HepG2 (cell line): ENCODE data around the gene BABAM2. TPM values are rescaled to one million over a fixed set of nuclear protein-coding genes. Genes with fewer than 3 reads are reported as not detected.

ENCODE experiments used
- ATAC-seq: fragments of 200-7000 bp; cut with Tn5 transposase; 3 replicates; pipeline ENCODE4 v1.9.1; 2020; ENCODE audit warnings: mild to moderate bottlenecking, moderate library complexity
- BruUV-seq: library from RNA; stranded (reverse); fragments of 400-500 nt; replicated peaks from 2 replicates; lab custom pipeline; 2021; lab: Mats Ljungman, UMichigan
- CTCF ChIA-PET: fragments of 300-600 bp; formaldehyde crosslinking; extraction: SDS; loops from one replicate; lab custom pipeline; 2021; ENCODE audit warnings: low total read pairs, inconsistent platforms, low intra/inter-chr PET ratio; lab: Yijun Ruan, JAX
- POLR2A ChIA-PET: fragments of 350-600 bp; sonication (Branson Sonifier 250); formaldehyde crosslinking; loops from one replicate; lab custom pipeline; 2020; ENCODE audit warnings: antibody characterized with exemption, inconsistent platforms; lab: Yijun Ruan, JAX
- DNase-seq: peaks from one replicate; pipeline ENCODE4 v3.0.0-alpha.2; 2015; ENCODE audit warnings: low spot score
- FAIRE-seq: peaks from 3 replicates; lab custom pipeline; 2011; peaks lifted over from hg19 to GRCh38; lab: Jason Lieb, UNC
- H2AFZ ChIP-seq: one replicate; pipeline ENCODE4 v1.6.1; 2011; ENCODE audit warnings: low read length, inconsistent platforms
- H3K27ac ChIP-seq: fragments of 300-600 bp; 3 replicates; pipeline ENCODE4 v1.8.0; 2011; ENCODE audit warnings: mixed run types, mild to moderate bottlenecking, mixed read lengths, low read length, inconsistent platforms; ENCODE audit not compliant: insufficient read depth; ENCODE audit errors: extremely low read length
- H3K27me3 ChIP-seq, 2 experiments: fragments of 200-600 bp in 1 of 2; 2 replicates in 1 of 2; 3 replicates in 1 of 2; pipeline versions ENCODE4 v1.6.0 to v1.8.0; 2011; ENCODE audit warnings: low read length in 2 of 2, mild to moderate bottlenecking in 2 of 2, moderate library complexity in 2 of 2, inconsistent platforms in 1 of 2; ENCODE audit not compliant: insufficient read depth in 2 of 2, control insufficient read depth in 1 of 2
- H3K36me3 ChIP-seq, 2 experiments: fragments of 200-600 bp in 1 of 2; replicated peaks in 1 of 2; 2 replicates in 1 of 2; 3 replicates in 1 of 2; pipeline versions ENCODE4 v1.5.1 to v1.8.0; 2011; ENCODE audit warnings: low read length in 2 of 2, inconsistent platforms in 1 of 2; ENCODE audit not compliant: insufficient read depth in 2 of 2, control insufficient read depth in 1 of 2
- H3K4me1 ChIP-seq: 2 replicates; pipeline ENCODE4 v1.5.1; 2012; ENCODE audit warnings: low read length, inconsistent platforms; ENCODE audit not compliant: insufficient read depth
- H3K4me2 ChIP-seq: 2 replicates; pipeline ENCODE4 v1.6.0; 2011; ENCODE audit warnings: low read depth, low read length, inconsistent platforms
- H3K4me3 ChIP-seq, 3 experiments: fragments of 200-600 bp in 1 of 3; sonication (generic), shearing (Covaris generic) in 1 of 3; replicated peaks in 1 of 3; 2 replicates each; pipeline ENCODE4 v1.5.1; 2011 to 2016; ENCODE audit warnings: low read length in 3 of 3, inconsistent platforms in 2 of 3, low read depth in 2 of 3, mild to moderate bottlenecking in 2 of 3, control low read depth in 1 of 3, mixed read lengths in 1 of 3; ENCODE audit not compliant: insufficient read depth in 1 of 3
- H3K79me2 ChIP-seq: one replicate; pipeline ENCODE4 v1.6.1; 2011; ENCODE audit warnings: low read length, inconsistent platforms; ENCODE audit not compliant: insufficient read depth
- H3K9ac ChIP-seq: 2 replicates; pipeline ENCODE4 v1.6.0; 2011; ENCODE audit warnings: mild to moderate bottlenecking, low read depth, low read length, inconsistent platforms; ENCODE audit not compliant: insufficient read depth
- H3K9me3 ChIP-seq: 2 replicates; pipeline ENCODE4 v1.5.1; 2012; ENCODE audit warnings: mild to moderate bottlenecking, low read length
- H4K20me1 ChIP-seq: 2 replicates; pipeline ENCODE4 v1.6.0; 2011; ENCODE audit warnings: inconsistent platforms, mild to moderate bottlenecking, low read length, moderate library complexity; ENCODE audit not compliant: insufficient read depth
- BCLAF1 ChIP-seq: fragments of 450-650 bp; IDR thresholded peaks from 2 replicates; pipeline ENCODE4 v1.6.1; 2017; ENCODE audit warnings: mild to moderate bottlenecking
- CENPT ChIP-seq: sonication (generic); formaldehyde crosslinking; IDR thresholded peaks from 2 replicates; pipeline ENCODE4 v1.8.0; 2022; ENCODE audit warnings: low read depth, mild to moderate bottlenecking, moderate library complexity, missing genetic modification reagents
- IRF2 ChIP-seq: IDR thresholded peaks from 2 replicates; pipeline ENCODE4 v1.6.1; 2018; ENCODE audit warnings: missing genetic modification reagents, missing compliant biosample characterization
- MTA1 ChIP-seq: sonication (generic); formaldehyde crosslinking; IDR thresholded peaks from 2 replicates; pipeline ENCODE4 v1.4.0; 2020; ENCODE audit warnings: missing genetic modification reagents, mild to moderate bottlenecking, borderline replicate concordance
- RBAK ChIP-seq: sonication (generic); formaldehyde crosslinking; IDR thresholded peaks from 2 replicates; pipeline ENCODE4 v1.5.1; 2020; ENCODE audit warnings: mild to moderate bottlenecking, missing genetic modification reagents
- TARDBP ChIP-seq: sonication (generic); formaldehyde crosslinking; IDR thresholded peaks from 2 replicates; pipeline ENCODE4 v1.8.0; 2022; ENCODE audit warnings: mild to moderate bottlenecking, missing genetic modification reagents
- TBP ChIP-seq: sonication (generic); formaldehyde crosslinking; IDR thresholded peaks from 2 replicates; pipeline ENCODE4 v1.5.0; 2020; ENCODE audit warnings: missing genetic modification reagents
- ZNF549 ChIP-seq: sonication (generic); formaldehyde crosslinking; IDR thresholded peaks from 2 replicates; pipeline ENCODE4 v1.5.0; 2020; ENCODE audit warnings: missing genetic modification reagents
- ZNF577 ChIP-seq: sonication (generic); formaldehyde crosslinking; IDR thresholded peaks from 2 replicates; pipeline ENCODE4 v1.4.0; 2020; ENCODE audit warnings: mild to moderate bottlenecking, low read depth, missing genetic modification reagents, borderline replicate concordance
- ZNF629 ChIP-seq: sonication (generic); formaldehyde crosslinking; conservative IDR thresholded peaks from 2 replicates; pipeline ENCODE4 v1.5.0; 2020; ENCODE audit warnings: missing genetic modification reagents
- ZZZ3 ChIP-seq: sonication (generic); formaldehyde crosslinking; IDR thresholded peaks from 2 replicates; pipeline ENCODE4 v1.4.0; 2020; ENCODE audit warnings: missing genetic modification reagents, mild to moderate bottlenecking, borderline replicate concordance
- WGBS: methylation state at CpG from one replicate; pipeline ENCODE4 v1.1.6; 2017; ENCODE audit warnings: low lambda C conversion rate; 5-methylcytosine and 5-hydroxymethylcytosine counted together
- in situ Hi-C: cut with HindIII; loops from 2 replicates; pipeline ENCODE4 v1.10.0; 2017; ENCODE audit warnings: low pct_unique_long_range_greater_than_20kb; ENCODE audit not compliant: extremely low pct_ligation_motif_present
- intact Hi-C: fragments of 100-400 bp; cut with micrococcal nuclease; formaldehyde crosslinking; loops from one replicate; pipeline ENCODE4 v1.10.0; 2022; ENCODE audit not compliant: unreplicated experiment
- polyA plus RNA-seq, 8 experiments: library from polyadenylated mRNA; depleted of rRNA in 3 of 8; stranded (reverse) in 7 of 8; unstranded in 1 of 8; fragments of >200 nt; fragmentation: Illumina TruSeq in 4 of 8; extraction: Trizol in 4 of 8; gene quantifications; 2 replicates each; pipeline versions ENCODE4 v1.2.1 to v1.2.3, GENCODE V29; 2011 to 2016; ENCODE audit warnings: low read depth in 4 of 8, missing spikeins in 1 of 8, mixed read lengths in 1 of 8; ENCODE audit not compliant: insufficient read depth in 1 of 8
- total RNA-seq, 5 experiments: library from RNA; depleted of rRNA; stranded (reverse); fragments of >200 nt; fragmentation: Illumina TruSeq; extraction: Trizol; gene quantifications; 2 replicates each; pipeline ENCODE4 v1.2.3, GENCODE V29; 2016; ENCODE audit warnings: low read depth in 1 of 5
- TF ChIP-seq, protein P1 (sequence below): sonication (generic); formaldehyde crosslinking; IDR thresholded peaks from 2 replicates; pipeline ENCODE4 v1.4.0; 2020; ENCODE audit warnings: missing genetic modification reagents
- TF ChIP-seq, protein P2 (sequence below): sonication (generic); formaldehyde crosslinking; IDR thresholded peaks from 2 replicates; pipeline ENCODE4 v1.4.0; 2020; ENCODE audit warnings: missing genetic modification reagents

Gene BABAM2
- total and polyA plus RNA-seq, 2 of the 13 experiments (the other 11 are each of a cell fraction or from before 2014, with no cell fraction given): 24.9 to 28.0 TPM

DNA sequence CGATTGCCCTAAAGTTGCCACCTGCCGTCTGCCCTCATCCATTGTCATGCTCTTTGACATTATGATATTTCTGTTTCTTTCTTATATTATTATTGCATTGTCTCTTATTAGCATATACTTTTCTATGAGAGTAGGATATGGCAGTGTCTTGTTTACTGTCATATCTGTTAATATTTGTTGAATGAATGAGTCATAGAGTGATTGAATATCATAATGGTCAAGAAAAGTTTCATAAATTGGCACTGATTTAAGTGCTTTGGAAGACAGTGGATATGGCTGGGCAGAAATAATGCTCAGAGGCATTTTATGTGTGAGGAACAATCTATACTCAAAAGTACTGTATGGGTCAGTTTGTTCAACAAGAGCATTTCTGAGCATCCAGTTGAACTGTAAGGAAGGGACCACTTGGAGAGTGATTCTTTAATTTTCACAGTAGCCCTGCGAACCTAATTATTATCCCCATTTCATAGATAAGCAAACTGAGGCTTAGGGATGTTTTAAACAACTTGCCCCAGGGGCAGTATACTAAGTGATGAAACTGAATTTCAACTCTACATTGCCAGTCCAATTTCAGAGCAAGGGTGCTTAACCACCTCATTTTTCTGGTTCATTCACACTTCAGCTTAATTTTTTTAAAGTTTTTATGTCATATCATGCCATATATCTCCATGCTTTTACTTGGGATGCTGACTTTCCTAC is 326.7 kb downstream of the BABAM2 start:
- POLR2A ChIA-PET: no interaction called here

DNA sequence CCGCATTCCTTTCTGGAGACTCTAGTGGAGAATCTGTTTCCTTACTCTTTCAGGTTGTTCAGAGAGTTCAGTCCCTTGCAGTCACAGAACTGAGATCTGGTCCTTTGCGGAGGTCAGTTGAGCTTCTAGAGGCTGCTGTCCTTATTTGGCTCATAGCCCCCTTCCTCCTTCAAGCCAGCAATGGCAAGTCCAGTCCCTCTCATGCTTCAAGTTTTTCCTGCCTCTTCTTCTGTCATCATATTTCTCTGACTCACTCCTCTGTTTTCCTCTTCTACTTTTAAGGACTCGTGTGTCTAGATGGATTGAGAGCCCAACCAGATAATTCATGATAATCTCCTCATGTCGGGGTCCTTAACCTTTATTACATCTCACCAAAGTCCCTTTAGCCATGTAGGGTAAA is 328.6 kb downstream of the BABAM2 start:
- Histone ChIP-seq H3K27ac (no peak overlapping the region), H2AFZ (no peak overlapping the region), H3K79me2 (no peaks in the 10 kb centered on the region), H3K9ac (no peak overlapping the region), H3K27me3 (no peaks in the 10 kb centered on the region), H3K36me3 (no peaks in the 10 kb centered on the region), H3K9me3 (no peaks in the 10 kb centered on the region), H3K4me1 (no peaks in the 10 kb centered on the region), H4K20me1 (no peaks in the 10 kb centered on the region), H3K4me3 (no peak overlapping the region), H3K4me2 (no peak overlapping the region)
- 94% methylated on average over 4 of the region's 4 CpGs for WGBS
- DNase-seq (no peak), FAIRE-seq (no peak), ATAC-seq (no peak)
- POLR2A ChIA-PET: no interaction called here
- CTCF ChIA-PET: no interaction called here
- no TSS peak for BruUV-seq
- in situ Hi-C loops (no loop called here), intact Hi-C loops (no loop called here)
- TF ChIP-seq RBAK (CRISPR knock-in tag) (no peak), BCLAF1 (no peak), MTA1 (CRISPR knock-in tag) (no peak), ZZZ3 (CRISPR knock-in tag) (no peak), IRF2 (no peak), ZNF549 (CRISPR knock-in tag) (no peak), CENPT (CRISPR knock-in tag) (no peak), TARDBP (no peak), ZNF577 (CRISPR knock-in tag) (no peak)
- TF ChIP-seq, protein P1, sequence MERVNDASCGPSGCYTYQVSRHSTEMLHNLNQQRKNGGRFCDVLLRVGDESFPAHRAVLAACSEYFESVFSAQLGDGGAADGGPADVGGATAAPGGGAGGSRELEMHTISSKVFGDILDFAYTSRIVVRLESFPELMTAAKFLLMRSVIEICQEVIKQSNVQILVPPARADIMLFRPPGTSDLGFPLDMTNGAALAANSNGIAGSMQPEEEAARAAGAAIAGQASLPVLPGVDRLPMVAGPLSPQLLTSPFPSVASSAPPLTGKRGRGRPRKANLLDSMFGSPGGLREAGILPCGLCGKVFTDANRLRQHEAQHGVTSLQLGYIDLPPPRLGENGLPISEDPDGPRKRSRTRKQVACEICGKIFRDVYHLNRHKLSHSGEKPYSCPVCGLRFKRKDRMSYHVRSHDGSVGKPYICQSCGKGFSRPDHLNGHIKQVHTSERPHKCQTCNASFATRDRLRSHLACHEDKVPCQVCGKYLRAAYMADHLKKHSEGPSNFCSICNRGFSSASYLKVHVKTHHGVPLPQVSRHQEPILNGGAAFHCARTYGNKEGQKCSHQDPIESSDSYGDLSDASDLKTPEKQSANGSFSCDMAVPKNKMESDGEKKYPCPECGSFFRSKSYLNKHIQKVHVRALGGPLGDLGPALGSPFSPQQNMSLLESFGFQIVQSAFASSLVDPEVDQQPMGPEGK (CRISPR knock-in tag): no peak
- TF ChIP-seq, protein P2, sequence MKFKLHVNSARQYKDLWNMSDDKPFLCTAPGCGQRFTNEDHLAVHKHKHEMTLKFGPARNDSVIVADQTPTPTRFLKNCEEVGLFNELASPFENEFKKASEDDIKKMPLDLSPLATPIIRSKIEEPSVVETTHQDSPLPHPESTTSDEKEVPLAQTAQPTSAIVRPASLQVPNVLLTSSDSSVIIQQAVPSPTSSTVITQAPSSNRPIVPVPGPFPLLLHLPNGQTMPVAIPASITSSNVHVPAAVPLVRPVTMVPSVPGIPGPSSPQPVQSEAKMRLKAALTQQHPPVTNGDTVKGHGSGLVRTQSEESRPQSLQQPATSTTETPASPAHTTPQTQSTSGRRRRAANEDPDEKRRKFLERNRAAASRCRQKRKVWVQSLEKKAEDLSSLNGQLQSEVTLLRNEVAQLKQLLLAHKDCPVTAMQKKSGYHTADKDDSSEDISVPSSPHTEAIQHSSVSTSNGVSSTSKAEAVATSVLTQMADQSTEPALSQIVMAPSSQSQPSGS (CRISPR knock-in tag): no peak

More for the DNA sequence above, 326.7 kb downstream of the BABAM2 start:
- FAIRE-seq (no peak), DNase-seq (no peak), ATAC-seq (no peak)
- CTCF ChIA-PET: no interaction called here
- H3K27me3 ChIP-seq: no peaks in the 10 kb centered on the region
- H3K36me3 ChIP-seq: no peaks in the 10 kb centered on the region
- no peak overlapping the region for H3K9ac ChIP-seq
- H4K20me1 ChIP-seq: no peaks in the 10 kb centered on the region
- H3K4me1 ChIP-seq: no peaks in the 10 kb centered on the region
- no peaks in the 10 kb centered on the region for H3K79me2 ChIP-seq
- no peak overlapping the region for H3K4me2 ChIP-seq
- H2AFZ ChIP-seq: no peak overlapping the region
- intact Hi-C loops (no loop called here), in situ Hi-C loops (no loop called here)
- H3K4me3 ChIP-seq: no peak overlapping the region
- 96% methylated on average over 3 of the region's 3 CpGs for WGBS
- no peaks in the 10 kb centered on the region for H3K9me3 ChIP-seq
- no peak overlapping the region for H3K27ac ChIP-seq
- peak; percentile 85 for TF ChIP-seq ZNF629 (CRISPR knock-in tag)
- no peak for TF ChIP-seq TBP (CRISPR knock-in tag)
- BruUV-seq: no TSS peak
